Activated T-cell treated with anti-CD3 and anti-CD28 coated beads for 4 hours (primary cell): ENCODE measurements around the gene SPATA31D1.
"Not testable (repeated sequence)": the region's sequence is repeated elsewhere in the genome, so short reads cannot be mapped to it uniquely, and the experiment has no call there.

Source experiments
- DNase-seq: peaks from one replicate; pipeline ENCODE4 v3.0.0-alpha.2; 2020

SPATA31D1 gene

DNA sequence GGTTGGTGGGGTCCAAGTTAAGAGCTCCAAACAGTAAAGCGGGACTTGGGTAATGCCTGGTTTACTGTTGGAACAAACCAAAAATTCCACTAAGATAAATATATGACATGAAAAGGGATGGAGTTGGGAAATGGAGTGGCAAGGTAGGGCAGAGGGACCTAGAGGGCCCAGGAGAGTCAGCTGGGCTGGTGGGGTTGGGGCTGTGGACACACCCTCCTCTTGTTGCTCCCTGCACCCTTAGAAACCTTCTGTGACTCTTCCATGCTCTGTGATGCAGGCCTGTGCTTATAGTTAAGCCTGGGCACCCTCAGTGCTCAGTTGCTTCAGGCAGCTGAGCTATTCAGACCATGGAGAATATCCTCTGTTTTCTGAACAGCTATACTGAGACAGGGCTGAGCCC, at the start of gene SPATA31D1:
Gene SPATA31D1 (plus strand): TSS at position 301 of the 400 bp plus-strand sequence. CDS start 47 bp downstream, at position 348.
- DNase-seq = not testable (repeated sequence)

DNA sequence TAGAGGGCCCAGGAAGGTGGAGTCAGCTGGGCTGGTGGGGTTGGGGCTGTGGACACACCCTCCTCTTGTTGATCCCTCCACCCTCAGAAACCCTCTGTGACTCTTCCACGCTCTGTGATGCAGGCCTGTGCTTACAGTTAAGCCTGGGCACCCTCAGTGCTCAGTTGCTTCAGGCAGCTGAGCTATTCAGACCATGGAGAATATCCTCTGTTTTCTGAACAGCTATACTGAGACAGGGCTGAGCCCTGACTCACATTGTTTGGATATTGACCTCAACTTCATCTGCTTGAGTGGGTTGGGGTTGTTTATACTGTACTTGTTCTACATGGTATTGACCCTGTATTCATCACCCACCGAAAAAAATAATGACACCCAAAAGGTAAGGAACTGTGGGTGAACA, 45.2 kb upstream of the SPATA31D1 start, which contains the start of gene SPATA31D3:
Gene SPATA31D3 (plus strand): TSS at position 108 of the 400 bp plus-strand sequence. CDS start 86 bp downstream, at position 194.
- DNase-seq = not testable (repeated sequence)

DNA sequence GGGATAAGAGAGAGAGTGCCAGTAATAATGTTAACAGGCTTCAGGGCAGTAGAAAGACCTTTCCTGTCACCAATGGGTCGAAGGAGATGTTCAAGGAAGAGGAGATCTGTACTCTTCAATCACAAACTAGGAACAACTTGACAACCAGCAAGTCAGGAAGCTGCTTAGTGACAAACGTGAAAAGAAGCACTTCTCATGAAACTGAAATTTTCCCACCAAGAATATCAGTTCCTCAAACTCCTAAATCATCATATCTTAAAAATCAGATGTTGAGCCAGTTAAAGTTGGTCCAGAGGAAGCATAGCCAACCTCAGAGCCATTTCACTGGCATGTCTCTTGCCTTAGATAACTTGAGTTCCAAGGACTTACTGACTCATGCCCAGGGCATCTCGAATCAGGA, 39.9 kb upstream of the SPATA31D1 start:
- not testable (repeated sequence) for DNase-seq

- DNase-seq = no peak
Measured at GRCh38 chr9:81953096-81953495, 35.5 kb upstream of the SPATA31D1 start.

GRCh38 chr9:81955625-81956024, 32.9 kb upstream of the SPATA31D1 start:
- no peak for DNase-seq

DNA sequence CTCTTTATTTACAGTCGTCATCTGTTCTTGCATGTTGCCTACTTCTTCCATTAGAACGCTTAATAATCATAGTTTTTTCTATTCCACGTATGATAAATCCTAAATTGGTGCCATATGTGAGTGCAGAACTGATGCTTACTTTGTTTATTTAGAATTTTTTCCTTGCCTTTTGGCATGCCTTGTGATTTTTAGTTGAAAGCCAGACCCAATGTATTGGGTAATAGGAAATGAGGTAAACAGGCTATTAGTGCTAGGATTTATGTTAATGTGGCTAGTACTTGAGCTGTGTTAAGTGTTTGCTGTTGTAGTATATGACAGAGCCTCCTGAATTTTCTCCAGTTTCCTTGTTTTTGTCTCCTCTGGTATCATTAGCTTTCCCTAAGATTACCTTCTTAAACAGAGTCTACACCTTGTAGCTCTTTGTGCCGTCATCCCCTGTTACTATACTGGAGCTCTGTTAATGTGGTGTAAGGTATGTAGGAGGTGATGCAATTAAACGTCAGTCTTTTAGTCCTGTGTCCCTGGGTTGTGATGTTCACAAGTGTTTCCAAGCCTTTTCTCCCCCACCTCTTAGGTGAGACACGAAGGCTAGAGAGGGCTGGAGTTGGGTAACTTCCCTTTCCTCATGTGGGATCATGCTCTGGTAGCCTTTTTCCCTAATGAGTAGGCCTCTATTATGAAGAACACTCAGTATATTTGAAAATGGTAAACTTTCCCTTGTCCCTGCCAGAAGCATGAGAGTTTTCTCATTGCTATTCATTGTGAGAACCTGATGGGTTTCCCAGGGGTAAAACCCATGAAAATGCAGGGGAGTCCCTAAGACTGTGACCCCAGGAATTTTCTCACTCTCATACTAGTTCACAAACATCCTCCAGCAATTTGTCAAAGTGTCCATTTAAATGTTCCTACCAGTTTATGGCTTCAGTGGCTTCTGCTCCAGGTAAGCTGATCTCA, 24.1 kb upstream of the SPATA31D1 start:
- no peak for DNase-seq

DNA sequence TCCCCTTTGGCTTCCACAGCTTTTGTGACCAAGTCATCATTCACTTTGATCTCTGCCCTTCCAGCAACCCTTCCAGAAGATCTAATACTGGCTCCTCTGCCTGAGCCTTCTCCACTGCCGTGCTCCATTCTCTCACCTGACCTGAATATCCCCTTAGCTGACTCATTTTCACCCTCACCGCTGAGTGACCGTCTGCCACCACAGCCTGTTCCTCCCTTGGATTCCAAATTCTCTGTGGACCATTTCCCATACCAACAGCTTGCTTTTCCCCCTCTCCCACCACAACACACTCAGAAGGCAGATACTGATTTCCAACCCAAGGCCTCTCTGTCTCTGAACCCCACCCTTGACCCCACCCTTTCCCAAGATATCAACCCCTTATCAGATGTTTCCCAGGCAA, 20.5 kb upstream of the SPATA31D1 start:
- no peak for DNase-seq

DNA sequence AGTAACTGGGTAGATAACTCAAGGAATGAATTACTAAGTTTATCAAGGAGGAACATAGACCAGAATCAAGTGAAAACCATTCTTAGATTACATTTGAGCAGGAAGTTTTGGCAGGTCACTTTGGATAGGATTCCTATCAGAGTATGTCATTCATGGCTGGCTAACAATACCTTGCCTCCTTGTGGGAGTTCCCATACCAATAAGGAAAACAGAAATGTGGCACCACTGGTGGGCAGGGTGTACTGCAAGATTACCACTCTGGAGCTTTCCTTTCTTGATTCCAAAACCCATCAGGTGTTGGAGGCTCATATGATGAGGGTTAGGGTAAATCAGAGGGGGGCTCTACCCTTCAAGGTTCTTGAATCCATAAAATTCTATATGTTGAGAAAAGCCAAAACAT, 18.6 kb upstream of the SPATA31D1 start:
- DNase-seq = no peak

- DNase-seq = no peak
Measured at GRCh38 chr9:81971727-81972126, 16.8 kb upstream of the SPATA31D1 start.

- DNase-seq = no peak
Measured at GRCh38 chr9:81974764-81975163, 13.8 kb upstream of the SPATA31D1 start.

GRCh38 chr9:81976351-81976750, 12.2 kb upstream of the SPATA31D1 start:
- DNase-seq = no peak

GRCh38 chr9:81979196-81979595, 9.4 kb upstream of the SPATA31D1 start:
- no peak for DNase-seq

DNA sequence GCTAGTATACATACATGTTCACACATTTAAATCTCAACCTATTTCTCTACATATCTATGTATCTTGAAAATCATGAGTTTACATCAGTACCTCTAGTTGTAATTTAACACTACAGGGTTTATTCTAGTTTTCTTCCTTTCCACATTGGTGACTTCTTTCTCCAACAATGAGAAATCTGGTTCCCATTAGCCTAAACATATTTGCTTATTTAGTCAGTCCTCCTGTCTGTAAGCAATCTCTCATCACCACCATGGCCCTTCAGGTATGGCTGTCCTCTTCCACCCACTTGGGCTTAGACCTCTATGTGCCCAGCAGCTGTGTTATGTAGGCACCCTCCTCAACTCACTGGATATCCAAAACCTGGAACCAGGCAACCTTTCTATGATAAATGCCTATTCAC, 8.0 kb upstream of the SPATA31D1 start:
- DNase-seq = no peak

DNA sequence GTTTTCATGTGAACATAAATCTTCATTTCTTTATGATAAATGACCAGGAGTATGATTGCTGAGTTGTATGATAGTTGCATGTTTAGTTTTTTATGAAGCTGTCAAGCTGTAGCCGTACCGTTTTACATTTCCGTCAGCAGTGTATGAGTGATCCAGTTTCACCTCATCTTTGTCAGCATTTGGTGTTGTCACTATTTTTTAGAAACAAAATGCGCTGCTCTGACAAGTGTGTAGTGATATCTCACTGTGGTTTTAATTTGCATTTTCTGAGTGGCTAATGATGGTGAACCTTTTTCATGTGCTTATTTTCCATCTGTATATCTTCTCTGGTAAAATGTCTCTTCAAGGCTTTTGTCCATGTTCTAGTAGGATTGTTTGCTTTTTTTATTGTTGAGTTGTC, 6.7 kb upstream of the SPATA31D1 start:
- no peak for DNase-seq

- no peak for DNase-seq
Measured at GRCh38 chr9:81984928-81985327, 3.6 kb upstream of the SPATA31D1 start.

GRCh38 chr9:81986051-81986450, 2.5 kb upstream of the SPATA31D1 start:
- no peak for DNase-seq

DNA sequence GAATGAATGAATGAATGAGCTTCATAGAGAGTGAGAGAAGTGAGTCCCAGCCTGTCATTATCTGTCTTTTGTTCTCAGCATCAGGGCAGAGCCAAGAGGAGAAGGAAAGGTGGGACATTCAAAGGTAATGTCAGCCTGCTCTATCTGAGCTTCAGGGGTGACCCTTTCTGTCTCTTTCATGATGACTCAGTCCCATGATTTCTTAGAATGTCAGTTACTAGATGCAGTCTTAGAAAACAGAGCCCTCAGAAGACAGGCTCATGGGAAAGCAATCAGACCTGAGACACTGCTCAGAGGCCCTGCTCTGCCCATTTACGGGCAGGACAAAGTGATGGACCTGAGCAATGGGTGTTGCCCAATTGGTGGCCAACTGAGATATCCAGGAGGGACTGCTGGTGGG, 1.1 kb downstream of the SPATA31D1 start:
- DNase-seq = no peak

- no peak for DNase-seq
Measured at GRCh38 chr9:81993656-81994055, 5.1 kb downstream of the SPATA31D1 start.

GRCh38 chr9:81999806-82000205, 11.2 kb downstream of the SPATA31D1 start:
- no peak for DNase-seq

DNA sequence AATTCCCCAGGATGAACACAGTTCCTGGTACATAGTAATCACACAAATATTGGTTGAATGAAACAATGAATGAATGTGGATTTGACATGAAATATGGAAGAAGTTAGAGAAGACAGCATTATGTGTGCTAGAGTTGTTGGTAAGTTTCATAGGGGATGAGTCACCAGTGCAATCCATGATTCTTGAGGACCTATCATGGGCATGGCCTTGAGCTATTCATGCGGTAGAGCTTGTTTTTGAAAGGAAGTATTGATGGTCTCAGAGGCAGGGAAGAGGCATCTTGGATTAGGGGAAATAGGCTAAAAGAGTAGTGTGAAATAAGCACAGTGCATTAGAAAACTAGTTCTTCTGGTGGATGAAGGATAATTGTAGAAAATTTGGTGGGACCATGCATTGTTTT, 22.1 kb downstream of the SPATA31D1 start:
- DNase-seq = no peak

DNA sequence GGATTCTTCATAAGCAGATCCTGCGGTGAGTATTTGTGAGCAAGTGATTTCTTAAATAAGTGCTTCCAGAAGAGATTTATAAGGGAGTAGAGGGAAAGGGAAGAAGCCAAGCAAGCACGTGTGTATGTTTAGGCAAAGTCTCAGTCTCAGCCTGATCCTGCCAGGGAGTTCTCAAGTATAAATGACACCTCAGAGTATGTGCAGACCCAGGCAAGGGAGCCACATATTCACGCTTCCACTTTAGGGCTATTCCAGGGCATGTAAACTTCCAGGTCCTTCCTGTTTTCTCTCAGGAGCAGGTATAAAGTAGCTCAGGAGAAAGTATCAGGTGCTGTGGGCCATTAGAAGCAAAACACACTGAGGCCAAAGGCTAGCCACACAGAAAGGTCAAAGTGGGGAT, 22.6 kb downstream of the SPATA31D1 start:
- DNase-seq = no peak

DNA sequence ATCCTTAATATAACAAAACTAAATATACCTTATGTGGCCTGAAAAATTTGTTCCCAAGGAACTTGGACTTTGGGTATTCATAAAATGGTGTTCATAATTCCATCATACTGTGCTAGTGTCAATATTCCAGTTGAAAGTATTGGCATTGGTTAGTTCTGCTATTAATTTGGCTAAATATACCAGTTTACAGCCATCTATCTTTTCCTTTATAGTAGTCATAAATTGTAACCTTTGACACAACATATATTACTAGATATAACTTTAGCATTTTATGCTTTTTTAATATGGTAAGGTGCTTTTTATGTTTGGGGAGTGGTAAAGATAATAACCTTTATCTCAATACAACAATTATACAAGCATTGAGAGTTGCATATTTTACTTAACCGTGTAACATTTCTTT, 23.7 kb downstream of the SPATA31D1 start:
- no peak for DNase-seq

DNA sequence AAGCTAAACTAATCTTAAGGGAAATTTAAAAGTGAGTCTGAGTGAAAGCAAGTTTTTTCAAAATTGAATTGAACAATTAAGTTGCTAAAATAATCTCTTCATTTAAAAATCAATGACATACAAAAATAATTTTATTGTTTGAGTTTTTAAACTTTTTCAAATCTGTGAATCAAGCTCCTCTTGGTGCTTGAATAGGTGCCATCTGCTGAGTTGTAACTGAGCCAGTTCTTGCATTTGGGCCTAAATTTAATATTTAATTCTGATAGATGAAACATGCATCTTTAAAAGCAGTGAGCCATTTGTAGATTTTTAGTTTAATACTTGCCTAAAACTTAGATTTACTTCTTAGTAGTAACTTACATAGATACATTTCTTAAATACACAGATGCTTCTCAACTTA, 31.8 kb downstream of the SPATA31D1 start:
- DNase-seq = no peak

DNA sequence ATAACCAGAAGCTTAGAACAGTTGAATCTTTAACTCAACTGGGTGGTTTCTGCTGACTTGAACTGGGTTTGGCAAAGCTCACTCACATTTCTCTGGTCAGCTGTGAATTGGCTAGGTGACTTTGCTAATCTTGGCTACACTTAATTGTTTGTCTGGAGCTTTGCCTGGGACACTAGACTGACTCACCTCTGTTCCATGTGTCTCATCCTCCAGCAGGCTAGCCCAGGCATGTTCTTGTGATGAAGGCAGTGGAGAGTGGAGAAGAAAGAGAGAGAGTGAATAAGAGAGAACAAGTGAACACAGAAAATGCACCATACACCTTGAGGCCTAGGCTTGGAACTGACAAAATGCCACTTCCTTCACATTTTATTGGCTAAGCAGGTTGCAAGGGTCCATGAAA, 32.6 kb downstream of the SPATA31D1 start:
- DNase-seq = no peak

GRCh38 chr9:82022121-82022520, 33.5 kb downstream of the SPATA31D1 start:
- DNase-seq = no peak
